GM18508 (cell line): Measurements from ENCODE around the gene ALDH7A1.
"Not testable (repeated sequence)": the region's sequence is repeated elsewhere in the genome, so short reads cannot be mapped to it uniquely, and the experiment has no call there.

Experiments
- ATAC-seq: cut with Tn5 transposase; IDR thresholded peaks from one replicate; pipeline ENCODE4 v1.9.1; 2021; ENCODE audit warnings: moderate number of reproducible peaks; ENCODE audit not compliant: insufficient read depth, unreplicated experiment

Gene ALDH7A1

GRCh38 chr5:126594748-126595485, at the start of gene ALDH7A1:
ALDH7A1 (minus strand) TSS chr5:126595219; CDS start chr5:126595198, 21 bp downstream.
- ATAC-seq, result no peak

DNA sequence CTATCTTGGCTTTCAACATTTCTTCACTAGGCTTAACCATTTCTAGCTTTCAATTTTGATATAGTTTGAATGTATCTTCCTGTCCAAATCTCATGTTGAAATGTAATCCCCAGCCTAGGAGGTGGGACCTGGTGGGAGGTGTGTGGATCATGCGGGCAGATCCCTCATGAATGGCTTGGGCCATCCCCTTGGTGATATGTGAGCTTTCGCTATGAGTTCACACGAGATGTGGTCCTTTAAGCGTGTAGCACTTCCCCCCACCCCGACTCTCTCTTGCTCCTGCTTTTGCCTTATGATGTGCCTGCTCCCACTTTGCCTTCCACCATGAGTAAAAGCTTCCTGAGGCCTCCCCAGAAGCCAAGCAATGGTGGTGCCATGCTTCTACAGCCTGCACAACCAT, 46.4 kb upstream of the ALDH7A1 start:
- no peak for ATAC-seq

GRCh38 chr5:126640866-126641265, 45.8 kb upstream of the ALDH7A1 start:
- no peak for ATAC-seq

GRCh38 chr5:126636956-126637355, 41.9 kb upstream of the ALDH7A1 start:
- no peak for ATAC-seq

- ATAC-seq, result no peak
These were observed 40.6 kb upstream of the ALDH7A1 start for GRCh38 chr5:126635585-126635984.

GRCh38 chr5:126633552-126633951, 38.5 kb upstream of the ALDH7A1 start:
- ATAC-seq, result no peak

- ATAC-seq, result no peak
These were observed 36.9 kb upstream of the ALDH7A1 start for GRCh38 chr5:126631920-126632319.

DNA sequence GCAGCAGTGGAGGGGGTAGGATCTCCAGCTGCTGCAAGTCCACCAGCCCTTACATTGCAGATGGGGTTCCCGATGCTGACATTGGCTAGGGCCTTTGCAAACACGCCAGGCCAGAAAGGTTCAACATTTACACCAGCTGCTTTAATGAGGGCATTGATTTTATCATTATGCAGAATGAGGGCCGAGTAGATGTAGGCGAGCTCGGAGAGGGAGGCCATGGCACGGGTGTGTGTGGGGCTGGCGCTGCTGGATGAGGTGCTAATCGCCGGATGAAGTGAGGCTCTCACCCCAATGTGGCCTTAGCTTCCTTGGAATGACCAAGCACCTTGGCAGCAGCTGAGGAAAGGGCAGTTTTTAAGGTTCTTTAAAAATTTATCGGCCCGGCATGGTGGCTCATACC, 33.1 kb upstream of the ALDH7A1 start:
- ATAC-seq, result no peak

DNA sequence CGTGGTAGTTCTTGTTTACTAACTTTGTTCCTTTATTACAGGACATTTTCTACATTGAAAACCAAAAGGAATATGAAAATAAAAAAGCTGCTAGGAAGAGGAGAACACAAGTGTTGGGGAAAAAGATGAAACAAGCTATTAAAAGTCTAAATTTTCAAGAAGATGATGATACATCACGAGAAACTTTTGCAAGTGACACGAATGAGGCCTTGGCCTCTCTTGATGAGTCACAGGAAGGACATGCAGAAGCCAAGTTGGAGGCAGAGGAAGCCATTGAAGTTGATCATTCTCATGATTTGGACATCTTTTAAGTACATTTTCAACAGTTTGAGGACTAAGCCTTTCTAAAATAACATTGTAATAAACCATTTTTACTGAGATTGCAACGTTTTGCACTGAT, 29.5 kb upstream of the ALDH7A1 start:
- ATAC-seq, result no peak

DNA sequence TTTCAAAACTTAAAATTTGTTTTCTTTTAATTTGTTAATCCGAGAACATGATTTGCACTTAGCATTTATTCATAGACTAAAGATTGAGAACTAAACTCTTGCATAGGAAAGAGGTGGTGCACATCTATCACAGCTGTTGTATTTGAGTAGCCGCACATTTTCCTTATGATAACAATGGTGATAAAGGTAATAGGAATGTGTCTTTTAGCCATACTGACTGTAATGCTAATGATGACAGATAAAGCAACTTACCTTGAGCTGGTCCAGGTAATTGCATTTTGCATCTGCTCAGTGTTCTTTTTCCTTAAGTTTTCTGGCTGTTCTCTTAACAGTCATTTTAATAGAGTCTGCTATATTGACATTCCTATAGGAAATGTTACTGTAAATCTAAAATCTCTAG, 24.8 kb upstream of the ALDH7A1 start:
- no peak for ATAC-seq

GRCh38 chr5:126617603-126618002, 22.6 kb upstream of the ALDH7A1 start:
- not testable (repeated sequence) for ATAC-seq

- peak; percentile 97 for ATAC-seq
These were observed 20.3 kb upstream of the ALDH7A1 start for GRCh38 chr5:126615286-126615685.

- no peak for ATAC-seq
These were observed 19.0 kb upstream of the ALDH7A1 start for GRCh38 chr5:126613941-126614592.

GRCh38 chr5:126610616-126611015, 15.6 kb upstream of the ALDH7A1 start:
- no peak for ATAC-seq

GRCh38 chr5:126610160-126610559, 15.1 kb upstream of the ALDH7A1 start:
- no peak for ATAC-seq

GRCh38 chr5:126605525-126605924, 10.5 kb upstream of the ALDH7A1 start:
- ATAC-seq, result no peak

DNA sequence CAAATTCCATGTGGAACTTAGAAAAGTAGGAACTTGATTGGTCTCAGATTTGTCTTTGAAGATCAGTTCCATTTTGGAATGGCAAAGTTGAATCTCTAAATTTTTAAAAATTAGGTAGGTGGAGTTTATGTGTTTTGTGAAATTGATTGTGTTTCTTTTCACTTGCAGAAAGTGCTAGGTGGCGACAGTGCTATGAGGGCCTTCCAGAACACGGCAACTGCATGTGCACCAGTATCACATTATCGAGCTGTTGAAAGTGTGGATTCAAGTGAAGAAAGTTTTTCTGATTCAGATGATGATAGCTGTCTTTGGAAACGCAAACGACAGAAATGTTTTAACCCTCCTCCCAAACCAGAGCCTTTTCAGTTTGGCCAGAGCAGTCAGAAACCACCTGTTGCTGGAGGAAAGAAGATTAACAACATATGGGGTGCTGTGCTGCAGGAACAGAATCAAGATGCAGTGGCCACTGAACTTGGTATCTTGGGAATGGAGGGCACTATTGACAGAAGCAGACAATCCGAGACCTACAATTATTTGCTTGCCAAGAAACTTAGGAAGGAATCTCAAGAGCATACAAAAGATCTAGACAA, 8.5 kb upstream of the ALDH7A1 start:
- ATAC-seq, result no peak

- ATAC-seq, result peak; percentile 69
These were observed 5.9 kb upstream of the ALDH7A1 start, which contains the start of gene PHAX for GRCh38 chr5:126600631-126601511. PHAX (plus strand) TSS chr5:126600947; CDS start chr5:126600963, 16 bp downstream.

DNA sequence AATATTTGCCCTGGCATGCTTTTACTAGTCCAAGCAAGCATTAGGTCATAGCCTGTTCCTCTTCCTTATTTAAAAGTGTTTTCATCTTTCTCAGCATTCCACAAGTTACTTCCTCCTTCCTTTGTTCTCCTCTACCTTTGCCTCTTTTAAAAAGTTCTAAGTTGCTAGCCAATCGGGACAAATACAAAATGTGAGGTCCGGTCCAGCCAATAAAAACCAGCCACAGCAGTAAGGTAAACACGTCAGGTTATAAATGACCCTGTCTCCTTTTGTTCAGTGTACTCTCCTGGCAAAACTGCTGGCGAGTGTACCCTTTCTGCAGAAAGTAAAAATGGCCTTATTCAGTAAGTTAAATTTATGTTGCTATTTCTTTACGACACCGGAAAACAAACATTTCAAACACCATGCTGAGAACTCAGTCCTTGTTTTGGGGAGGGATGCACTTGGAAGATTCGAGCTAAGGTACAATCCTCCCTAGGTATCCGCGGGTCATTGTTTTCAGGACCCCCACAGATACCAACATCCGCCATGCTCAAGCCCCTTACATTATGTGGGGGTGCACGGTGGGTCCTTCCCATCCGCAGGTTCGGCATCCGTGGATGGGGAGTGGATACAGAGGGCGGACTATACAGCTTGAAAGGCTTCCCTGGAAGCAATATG, 5.1 kb upstream of the ALDH7A1 start:
- not testable (repeated sequence) for ATAC-seq

DNA sequence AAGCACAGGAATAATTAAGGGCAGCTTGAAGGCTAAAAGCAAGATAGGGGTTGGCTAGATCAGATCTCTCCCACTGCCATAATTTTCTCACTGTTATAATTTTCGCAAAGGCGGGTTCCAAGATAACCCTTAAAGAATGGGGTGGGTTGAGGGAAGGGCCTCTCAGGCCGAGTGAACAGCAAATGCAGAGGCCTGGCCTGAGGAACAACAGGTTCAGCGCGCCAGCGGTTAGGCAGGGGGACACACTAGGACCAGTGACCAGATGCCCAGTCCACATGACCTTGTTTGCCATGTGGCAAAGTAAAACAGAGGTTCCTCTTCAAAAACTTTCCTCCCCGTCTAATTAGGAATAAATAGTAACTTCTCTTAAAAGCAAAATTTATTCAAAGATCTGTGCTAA, 4.5 kb upstream of the ALDH7A1 start:
- ATAC-seq, result no peak
